ENCODE measurements around the gene IFIT2.
A peak's percentile ranks its signal among the peaks of the same experiment; 100 is the strongest.

Gene IFIT2

GRCh38 chr10:89301721-89302445 lies at the start of gene IFIT2:
Gene IFIT2 (plus strand): TSS chr10:89302046. CDS start chr10:89302124, 78 bp downstream.
- DNase-seq, result peak; percentile 9

- DNase-seq, result no peak
Measured at GRCh38 chr10:89252225-89252585, 49.6 kb upstream of the IFIT2 start.

- DNase-seq, result peak; percentile 37
Measured at GRCh38 chr10:89255091-89255579, 46.7 kb upstream of the IFIT2 start.

GRCh38 chr10:89255793-89256192 lies 46.1 kb upstream of the IFIT2 start:
- DNase-seq, result no peak

GRCh38 chr10:89256340-89256739 lies 45.5 kb upstream of the IFIT2 start:
- DNase-seq, result no peak

- no peak for DNase-seq
Measured at GRCh38 chr10:89256962-89257361, 44.9 kb upstream of the IFIT2 start.

- DNase-seq, result no peak
Measured at GRCh38 chr10:89257581-89257980, 44.3 kb upstream of the IFIT2 start.

- no peak for DNase-seq
Measured at GRCh38 chr10:89258881-89259280, 43.0 kb upstream of the IFIT2 start.

GRCh38 chr10:89262086-89263051 lies 39.5 kb upstream of the IFIT2 start:
- DNase-seq, result no peak

GRCh38 chr10:89263091-89263490 lies 38.8 kb upstream of the IFIT2 start:
- no peak for DNase-seq

GRCh38 chr10:89263531-89263930 lies 38.3 kb upstream of the IFIT2 start:
- DNase-seq, result no peak

GRCh38 chr10:89266721-89267453 lies 35.0 kb upstream of the IFIT2 start:
- no peak for DNase-seq

- DNase-seq, result no peak
Measured at GRCh38 chr10:89269433-89270152, 32.3 kb upstream of the IFIT2 start.

- no peak for DNase-seq
Measured at GRCh38 chr10:89270153-89270483, 31.7 kb upstream of the IFIT2 start.

GRCh38 chr10:89271532-89271931 lies 30.3 kb upstream of the IFIT2 start:
- DNase-seq, result no peak

- DNase-seq, result no peak
Measured at GRCh38 chr10:89273680-89274079, 28.2 kb upstream of the IFIT2 start.

- DNase-seq, result no peak
Measured at GRCh38 chr10:89274928-89275327, 26.9 kb upstream of the IFIT2 start.

GRCh38 chr10:89275383-89275782 lies 26.5 kb upstream of the IFIT2 start:
- DNase-seq, result no peak

- no peak for DNase-seq
Measured at GRCh38 chr10:89278034-89278535, 23.8 kb upstream of the IFIT2 start.

- no peak for DNase-seq
Measured at GRCh38 chr10:89278900-89279392, 22.9 kb upstream of the IFIT2 start.

- DNase-seq, result no peak
Measured at GRCh38 chr10:89279421-89279869, 22.4 kb upstream of the IFIT2 start.

- DNase-seq, result no peak
Measured at GRCh38 chr10:89280508-89280907, 21.3 kb upstream of the IFIT2 start.
